Purkinje cell (primary cell): ENCODE data around the gene MGRN1. TPM values are rescaled to one million over a fixed set of nuclear protein-coding genes. Genes with fewer than 3 reads are reported as not detected.

Experiments used
- polyA plus RNA-seq: library from polyadenylated mRNA; unstranded; fragments of >200 nt; fragmentation: Nextera tagmentation; gene quantifications from 2 replicates; pipeline ENCODE4 v1.2.1, GENCODE V29; 2014

MGRN1 gene
- polyA plus RNA-seq, result 0.22 and 1.2 TPM in 2 replicates

DNA sequence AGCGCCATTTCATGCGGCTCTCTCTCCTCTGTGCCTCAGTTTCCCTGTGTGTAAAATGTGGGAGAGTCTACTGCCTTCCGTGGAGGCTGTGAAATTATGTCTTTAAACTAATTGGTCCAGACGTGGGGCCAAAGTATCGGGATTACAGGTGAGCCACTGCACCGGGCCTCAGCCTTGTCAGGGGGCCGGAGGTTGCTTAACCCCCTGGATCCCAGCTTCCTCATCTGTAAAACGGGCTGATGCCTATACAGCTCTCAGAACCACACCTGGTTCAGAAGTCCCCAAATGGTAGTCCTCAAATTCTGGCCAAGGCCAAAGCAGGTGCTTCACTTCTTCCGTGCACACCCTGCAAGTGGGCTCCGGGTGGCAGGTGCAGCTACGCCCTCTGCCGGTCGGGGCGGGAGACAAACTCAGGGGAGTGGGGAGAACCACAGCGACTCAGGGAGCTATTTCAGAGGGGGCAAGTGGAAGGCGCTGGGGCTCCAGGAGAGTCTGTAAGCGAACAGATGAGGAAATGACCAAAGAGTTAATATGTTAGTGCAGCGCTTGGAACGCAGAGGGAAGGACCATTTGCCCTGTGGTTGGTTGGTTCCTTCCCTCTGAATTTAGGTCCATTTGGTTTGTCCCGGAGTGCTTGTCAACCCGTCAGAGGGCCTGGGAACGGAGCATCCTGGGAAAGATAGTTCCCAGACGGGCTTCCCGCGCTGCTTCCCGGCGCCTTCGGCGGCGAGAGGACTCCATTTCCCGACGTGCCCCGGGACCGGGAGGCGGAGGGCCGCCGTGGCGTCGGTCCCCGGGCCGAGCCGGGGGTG, at the start of gene MGRN1:
Gene MGRN1 (plus strand): TSS at position 812 of the 812 bp plus-strand sequence. CDS start 135 bp downstream, outside the sequence.

DNA sequence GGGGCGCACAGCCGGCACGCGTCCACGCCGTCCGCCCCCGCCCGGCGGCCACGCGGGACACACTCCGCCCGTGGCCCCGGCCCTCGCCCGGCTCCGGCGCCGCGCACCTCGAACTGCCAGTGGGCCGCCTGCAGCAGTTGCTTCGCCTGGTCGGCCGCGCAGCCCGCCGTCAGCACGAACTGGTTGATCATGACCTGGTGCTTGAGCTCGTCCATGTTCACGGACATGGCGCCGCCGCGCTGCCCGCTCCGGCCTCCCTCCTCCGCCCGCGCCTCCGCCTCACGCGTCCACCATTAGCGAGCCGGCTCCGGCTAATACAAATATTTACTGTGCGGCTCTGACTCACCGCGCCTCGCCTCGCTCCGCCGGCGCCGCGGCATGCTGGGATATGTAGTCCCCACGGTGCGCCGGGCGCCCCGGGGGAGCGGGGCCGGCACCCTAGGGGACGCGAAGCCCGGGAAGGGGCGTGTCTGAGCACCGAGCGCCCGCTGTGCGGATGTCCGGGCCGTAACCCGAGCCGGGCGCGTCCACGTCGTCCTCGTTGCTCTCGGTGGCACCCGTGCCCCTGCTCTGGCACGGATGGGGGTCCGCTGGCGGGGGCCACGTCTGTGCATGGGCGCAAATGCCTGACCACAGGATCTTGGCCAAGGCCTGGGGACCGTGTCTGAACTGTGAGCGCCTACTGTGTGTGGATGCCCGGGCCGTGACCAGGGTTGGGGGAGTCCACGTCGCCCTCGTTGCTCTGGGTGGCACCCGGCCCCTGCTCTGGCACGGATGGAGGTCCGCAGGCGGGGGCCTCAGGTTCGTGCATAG, 9.8 kb upstream of the MGRN1 start, which contains the start of gene UBALD1:
Gene UBALD1 (minus strand): TSS at position 318 of the 813 bp plus-strand sequence. CDS start 91 bp downstream, at position 227.

DNA sequence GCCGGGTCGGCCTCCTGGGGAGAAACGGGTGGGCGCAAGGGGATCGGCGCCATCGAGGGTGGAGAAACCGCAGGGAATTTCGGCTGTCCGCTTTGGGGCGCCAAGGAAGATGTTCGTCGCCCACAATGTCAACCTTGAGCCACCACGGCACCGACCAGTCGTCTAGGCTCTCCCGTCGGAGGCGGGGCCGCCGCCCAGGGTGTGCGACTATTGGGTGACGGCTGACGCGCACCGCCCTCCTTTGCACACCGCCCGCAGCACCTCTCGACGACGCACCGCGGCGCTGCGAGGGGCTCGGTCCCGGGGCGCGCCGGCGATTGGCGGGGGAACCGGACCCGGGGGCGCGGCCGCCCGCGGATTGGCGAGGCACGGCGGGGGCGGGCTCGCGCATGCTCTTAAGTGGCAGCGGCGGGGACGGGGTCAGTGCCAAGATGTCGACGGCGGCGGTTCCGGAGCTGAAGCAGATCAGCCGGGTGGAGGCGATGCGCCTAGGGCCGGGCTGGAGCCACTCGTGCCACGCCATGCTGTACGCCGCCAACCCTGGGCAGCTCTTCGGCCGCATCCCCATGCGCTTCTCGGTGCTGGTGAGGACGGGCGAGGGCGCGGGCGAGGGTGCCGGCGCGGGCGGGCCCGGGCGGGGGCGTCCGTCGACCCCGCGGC, 68.8 kb downstream of the MGRN1 start, which contains the start of gene NUDT16L1:
Gene NUDT16L1 (plus strand): TSS at position 267 of the 660 bp plus-strand sequence. CDS start 165 bp downstream, at position 432.

DNA sequence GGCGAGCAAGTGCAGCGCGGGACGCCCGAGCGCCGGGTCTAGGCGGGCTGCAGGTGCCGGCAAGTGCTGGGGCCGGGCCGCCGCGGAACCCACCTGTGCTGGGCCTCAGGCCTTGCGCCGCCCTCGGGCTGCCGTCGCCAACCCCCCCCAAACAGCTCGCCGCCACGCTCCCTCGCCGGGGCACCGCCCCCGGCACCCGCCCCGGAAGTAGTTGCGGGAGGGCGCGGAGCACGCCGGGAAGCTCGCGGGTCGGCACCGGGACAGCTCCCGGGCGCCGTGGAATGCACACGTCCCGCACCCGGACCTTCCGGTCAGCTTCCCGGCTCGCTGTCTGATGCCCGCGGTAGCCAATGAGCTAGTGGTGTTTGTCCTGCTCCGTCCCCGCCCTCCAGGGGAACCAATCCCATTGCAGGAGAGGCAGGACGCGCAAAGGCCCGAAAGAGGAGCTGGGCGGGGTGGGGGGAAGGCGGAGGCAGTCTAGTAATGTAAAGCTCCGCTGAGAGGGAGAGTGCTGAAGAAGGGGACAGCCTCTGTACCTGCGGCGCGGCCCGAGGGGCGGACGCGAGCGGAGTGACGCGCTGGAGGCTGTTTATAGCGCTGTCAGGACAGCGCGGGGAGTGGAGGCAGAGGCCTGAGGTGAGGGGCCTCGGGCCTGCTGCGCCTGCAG, 109.6 kb downstream of the MGRN1 start, which contains the start of the genes ANKS3 and DNAAF8:
Gene ANKS3 (minus strand): TSS at position 209 of the 667 bp plus-strand sequence. CDS start 4,122 bp downstream, outside the sequence.
Gene DNAAF8 (plus strand): TSS at position 475 of the 667 bp plus-strand sequence. CDS start 1,978 bp downstream, outside the sequence.

Other genes with a start within 250 kb of the MGRN1 start
- 0.38 and 0.95 TPM in 2 replicates for gene CORO7, start 208.2 kb upstream of the MGRN1 start, polyA plus RNA-seq
- 22.6 and 28.8 TPM in 2 replicates for gene DNAJA3, start 199.0 kb upstream of the MGRN1 start, polyA plus RNA-seq
- 13.5 and 17.8 TPM in 2 replicates for gene NMRAL1, start 150.2 kb upstream of the MGRN1 start, polyA plus RNA-seq
- gene HMOX2, start 148.4 kb upstream of the MGRN1 start, polyA plus RNA-seq, result 109 and 149 TPM in 2 replicates
- 32.6 and 51.1 TPM in 2 replicates for gene CDIP1, start 86.1 kb upstream of the MGRN1 start, polyA plus RNA-seq
- not detected in 2 replicates for gene C16orf96, start 68.5 kb upstream of the MGRN1 start, polyA plus RNA-seq
- 1.7 and 2.7 TPM in 2 replicates for gene UBALD1, start 9.9 kb upstream of the MGRN1 start, polyA plus RNA-seq
- gene NUDT16L1, start 68.7 kb downstream of the MGRN1 start, polyA plus RNA-seq, result 10.8 and 19.1 TPM in 2 replicates
- 0.14 and 5.5 TPM in 2 replicates for gene ANKS3, start 109.4 kb downstream of the MGRN1 start, polyA plus RNA-seq
- gene DNAAF8, start 109.7 kb downstream of the MGRN1 start, polyA plus RNA-seq, result 0.27 TPM in 1 of 2 replicates, not detected in the other
- 0.11 and 1.2 TPM in 2 replicates for gene ZNF500, start 142.3 kb downstream of the MGRN1 start, polyA plus RNA-seq
- not detected in 2 replicates for gene SEPTIN12, start 163.5 kb downstream of the MGRN1 start, polyA plus RNA-seq
- gene SMIM22, start 170.5 kb downstream of the MGRN1 start, polyA plus RNA-seq, result not detected in 2 replicates
- gene ROGDI, start 177.8 kb downstream of the MGRN1 start, polyA plus RNA-seq, result 27.7 and 31.0 TPM in 2 replicates
- gene GLYR1, start 222.5 kb downstream of the MGRN1 start, polyA plus RNA-seq, result 20.4 and 37.1 TPM in 2 replicates
- 0.97 and 3.4 TPM in 2 replicates for gene UBN1, start 222.7 kb downstream of the MGRN1 start, polyA plus RNA-seq